Right lobe of liver (tissue), 6 donors: ENCODE measurements around the gene PTCD1. TPM values are rescaled to one million over a fixed set of nuclear protein-coding genes. Genes with fewer than 3 reads are reported as not detected.

ENCODE experiments used
- ATAC-seq, 4 donors: fragments of 200-7000 bp; cut with Tn5 transposase; one replicate each; pipeline ENCODE4 v1.9.1; 2020; ENCODE audit warnings: mild to moderate bottlenecking in 4 of 4, moderate library complexity in 4 of 4
- DNase-seq, 3 donors: peaks; one replicate each; pipeline ENCODE4 v3.0.0-alpha.2; 2020
- H3K27ac ChIP-seq, 3 donors: fragments of 200-600 bp; one replicate each; pipeline ENCODE4 v1.8.0; 2022
- H3K27me3 ChIP-seq, 2 donors: fragments of 200-600 bp; one replicate each; pipeline ENCODE4 v1.8.0; 2022
- H3K36me3 ChIP-seq, 4 donors: fragments of 200-600 bp; sonication (generic) in 1 of 4; one replicate each; pipeline versions ENCODE4 v1.5.1 to v1.8.0; 2017 to 2022; ENCODE audit warnings: control low read depth in 1 of 4
- H3K4me1 ChIP-seq, 4 donors: fragments of 200-600 bp; sonication (generic) in 1 of 4; one replicate each; pipeline versions ENCODE4 v1.5.1 to v1.8.0; 2017 to 2022; ENCODE audit warnings: control low read depth in 1 of 4
- H3K4me3 ChIP-seq, 3 donors: fragments of 200-600 bp; one replicate each; pipeline ENCODE4 v1.8.0; 2022
- H3K9me3 ChIP-seq, 4 donors: fragments of 200-600 bp; sonication (generic) in 1 of 4; one replicate each; pipeline versions ENCODE4 v1.5.1 to v1.8.0; 2017 to 2022; ENCODE audit warnings: control low read depth in 1 of 4
- POLR2A ChIP-seq: fragments of 450-650 bp; IDR thresholded peaks from one replicate; pipeline ENCODE4 v1.6.1; 2017; ENCODE audit warnings: antibody characterized with exemption, mild to moderate bottlenecking
- WGBS: methylation state at CpG from one replicate; pipeline ENCODE4 v1.1.6; 2018; ENCODE audit warnings: low coverage, low lambda C conversion rate; ENCODE audit not compliant: insufficient coverage; ENCODE audit errors: missing lambda C conversion rate; 5-methylcytosine and 5-hydroxymethylcytosine counted together
- intact Hi-C, 2 donors: fragments of 100-400 bp; cut with DNase I; formaldehyde crosslinking; loops; one replicate each; pipeline versions ENCODE4 v1.11.2 to v1.14.1; 2022
- total RNA-seq, 6 experiments: library from RNA; depleted of rRNA in 2 of 6; stranded (reverse); fragments of >200 nt in 2 of 6; fragmentation: NEBNext Ultra II Directional in 3 of 6; extraction: Animal tissue kit (Norgen Biotek cat#: 25700) in 3 of 6; gene quantifications; one replicate each; pipeline versions ENCODE4 v1.1.0 to v1.2.4, GENCODE V29; 2016 to 2023
- TF ChIP-seq, protein P1 (sequence below), 4 donors: fragments of 200-600 bp in 3 of 4; fragments of 450-650 bp in 1 of 4; IDR thresholded peaks; one replicate each; pipeline versions ENCODE4 v1.5.1 to v1.8.0; 2016 to 2022; ENCODE audit warnings: antibody characterized with exemption in 4 of 4, mild to moderate bottlenecking in 2 of 4
- donor health status: DM: no; HTN: yes; CAD: no.
- donor health status: DM: no; HTN: no; CAD: no.
- donor health status: DM: no; HTN: no; CAD: no.
- donor health status: DM: no; HTN: yes; CAD: no.
- donor health status: DM: no; HTN: yes; CAD: no.

Gene PTCD1
- total RNA-seq, 6 experiments from 2014 or later = 2.4 to 5.3 (median 2.8) TPM

DNA sequence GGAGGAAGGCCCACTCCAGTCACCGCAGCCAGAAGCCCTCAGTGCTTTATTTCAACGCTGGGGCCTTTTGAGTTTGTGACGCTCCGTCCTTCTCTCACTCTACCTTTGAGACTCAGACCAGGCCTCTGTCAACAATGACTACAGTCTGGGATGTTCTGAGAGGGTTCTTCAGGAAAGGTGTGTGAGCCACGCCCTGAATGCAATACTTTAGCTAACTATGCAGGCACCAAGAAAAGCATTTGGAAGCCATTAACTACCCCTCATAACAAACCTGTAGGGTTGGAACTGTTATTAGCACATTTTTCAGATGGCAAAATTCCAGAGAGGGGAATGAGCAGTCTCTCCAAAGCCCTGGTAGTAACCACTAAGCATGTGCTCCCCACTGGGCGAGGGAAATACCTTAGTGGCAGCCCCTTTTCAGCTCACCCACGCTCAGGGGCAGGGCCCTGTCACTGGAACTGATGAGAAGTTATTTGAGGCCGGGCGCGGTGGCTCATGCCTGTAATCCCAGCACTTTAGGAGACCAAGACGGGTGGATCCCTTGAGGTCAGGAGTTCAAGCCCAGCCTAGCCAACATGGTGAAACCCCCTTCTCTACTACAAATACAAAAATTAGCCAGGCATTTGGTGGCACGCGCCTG is 69.7 kb downstream of the PTCD1 start:
- Histone ChIP-seq H3K36me3 (peaks cover 0 to 32% (median 12%) of the 10 kb centered on the region in 4 donors), H3K27me3 (no peaks in the 10 kb centered on the region), H3K4me3 (no peak overlapping the region), H3K4me1 (peaks cover 0 to 7% (median 0%) of the 10 kb centered on the region in 4 donors), H3K9me3 (no peaks in the 10 kb centered on the region), H3K27ac (no peak overlapping the region)
- DNase-seq = no peak
- 93% methylated on average over 9 of the region's 13 CpGs for WGBS
- intact Hi-C loops = no loop called here
- no peak for ATAC-seq
- TF ChIP-seq, protein P1, sequence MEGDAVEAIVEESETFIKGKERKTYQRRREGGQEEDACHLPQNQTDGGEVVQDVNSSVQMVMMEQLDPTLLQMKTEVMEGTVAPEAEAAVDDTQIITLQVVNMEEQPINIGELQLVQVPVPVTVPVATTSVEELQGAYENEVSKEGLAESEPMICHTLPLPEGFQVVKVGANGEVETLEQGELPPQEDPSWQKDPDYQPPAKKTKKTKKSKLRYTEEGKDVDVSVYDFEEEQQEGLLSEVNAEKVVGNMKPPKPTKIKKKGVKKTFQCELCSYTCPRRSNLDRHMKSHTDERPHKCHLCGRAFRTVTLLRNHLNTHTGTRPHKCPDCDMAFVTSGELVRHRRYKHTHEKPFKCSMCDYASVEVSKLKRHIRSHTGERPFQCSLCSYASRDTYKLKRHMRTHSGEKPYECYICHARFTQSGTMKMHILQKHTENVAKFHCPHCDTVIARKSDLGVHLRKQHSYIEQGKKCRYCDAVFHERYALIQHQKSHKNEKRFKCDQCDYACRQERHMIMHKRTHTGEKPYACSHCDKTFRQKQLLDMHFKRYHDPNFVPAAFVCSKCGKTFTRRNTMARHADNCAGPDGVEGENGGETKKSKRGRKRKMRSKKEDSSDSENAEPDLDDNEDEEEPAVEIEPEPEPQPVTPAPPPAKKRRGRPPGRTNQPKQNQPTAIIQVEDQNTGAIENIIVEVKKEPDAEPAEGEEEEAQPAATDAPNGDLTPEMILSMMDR (IDR thresholded peaks at IDR 0.05) = no peak
- TF ChIP-seq POLR2A = no peak

Other genes starting within 250 kb of the PTCD1 start
- under 1 TPM in 4 of 6 experiments, not detected in 2; 0.18 to 0.44 (median 0.35) TPM for gene KPNA7, start 230.7 kb downstream of the PTCD1 start, total RNA-seq
- gene MYH16, start 166.0 kb downstream of the PTCD1 start, total RNA-seq = not detected
- gene ARPC1A, start 112.9 kb downstream of the PTCD1 start, total RNA-seq = 10 to 100 TPM; 50.0 to 78.0 (median 63.4) TPM
- gene ARPC1B, start 64.1 kb downstream of the PTCD1 start, total RNA-seq = 100 to 1,000 TPM in 2 of 6 experiments, 10 to 100 TPM in 4; 24.4 to 197 (median 52.7) TPM
- gene PDAP1, start 30.2 kb downstream of the PTCD1 start, total RNA-seq = 10 to 100 TPM; 36.3 to 52.9 (median 39.6) TPM
- gene BUD31, start 29.8 kb downstream of the PTCD1 start, total RNA-seq = 10 to 100 TPM; 25.6 to 49.2 (median 33.3) TPM
- gene CPSF4, start 145 bp upstream of the PTCD1 start, total RNA-seq = 10 to 100 TPM; 10.1 to 16.7 (median 12.0) TPM
- gene ATP5MF, start 27.4 kb upstream of the PTCD1 start, total RNA-seq = 1,000 to 10,000 TPM in 2 of 6 experiments, 100 to 1,000 TPM in 4; 134 to 1,633 (median 145) TPM
- 1 to 10 TPM; 2.8 to 5.6 (median 4.0) TPM for gene ZNF789, start 34.1 kb upstream of the PTCD1 start, total RNA-seq
- 10 to 100 TPM in 2 of 6 experiments, 1 to 10 TPM in 4; 6.6 to 12.3 (median 9.4) TPM for gene ZNF394, start 61.5 kb upstream of the PTCD1 start, total RNA-seq
- 1 to 10 TPM; 2.7 to 4.4 (median 3.1) TPM for gene ZKSCAN5, start 65.9 kb upstream of the PTCD1 start, total RNA-seq
- 1 to 10 TPM; 1.4 to 3.4 (median 2.3) TPM for gene FAM200A, start 113.3 kb upstream of the PTCD1 start, total RNA-seq
- gene ZNF655, start 119.8 kb upstream of the PTCD1 start, total RNA-seq = 10 to 100 TPM; 21.5 to 44.4 (median 26.0) TPM
- 1 to 10 TPM in 1 of 6 experiments, under 1 TPM in 3, not detected in 2; 0.25 to 1.4 (median 0.29) TPM for gene TMEM225B, start 159.5 kb upstream of the PTCD1 start, total RNA-seq
- gene ZSCAN25, start 178.1 kb upstream of the PTCD1 start, total RNA-seq = 1 to 10 TPM; 4.5 to 7.4 (median 6.0) TPM
- 100 to 1,000 TPM; 307 to 774 (median 646) TPM for gene CYP3A5, start 241.2 kb upstream of the PTCD1 start, total RNA-seq